ENCODE results near the gene ZNF138.
"Not testable (repeated sequence)": the region's sequence is repeated elsewhere in the genome, so short reads cannot be mapped to it uniquely, and the experiment has no call there.

Gene ZNF138

GRCh38 chr7:64793106-64793755, 997 bp upstream of the ZNF138 start:
- H3K4me3 ChIP-seq (replicated peaks; ENCODE audit: low read depth, low read length), result no peak overlapping the region

DNA sequence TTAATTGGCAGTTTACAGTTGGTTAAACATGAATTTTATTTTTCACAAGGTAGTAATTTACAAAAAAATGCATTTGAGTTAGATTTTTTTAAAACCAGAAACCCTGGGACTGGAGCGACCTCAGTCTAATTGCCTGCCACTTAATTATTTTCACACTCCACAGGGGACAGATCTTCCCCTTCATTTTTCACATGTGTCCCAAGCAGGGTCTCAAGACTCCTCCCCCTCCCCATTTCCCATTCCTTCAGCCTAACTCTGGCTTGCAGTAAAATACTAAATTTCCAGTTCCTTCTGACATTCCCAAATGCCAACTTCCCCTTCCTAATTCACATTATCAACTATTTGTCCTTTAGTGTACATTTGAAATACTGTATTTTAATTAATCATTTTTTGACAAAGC, 948 bp downstream of the ZNF138 start:
- H3K36me3 ChIP-seq (ENCODE audit: control insufficient read depth, insufficient read depth, low read length), result peaks cover 1% of the 10 kb centered on the region; the same call in 1 of the 2 replicates
- H3K4me3 ChIP-seq (replicated peaks; ENCODE audit: low read depth, low read length), result peak overlapping the region; percentile 89
- DNase-seq (ENCODE audit: extremely low read depth, insufficient read length), result no peak
- no peaks in the 10 kb centered on the region for H3K27me3 ChIP-seq (replicated peaks; ENCODE audit: control insufficient read depth, insufficient read depth, low read length)
- TF ChIP-seq CTCF (IDR thresholded peaks at IDR 0.05; ENCODE audit: insufficient read depth, low read length, poor library complexity, severe bottlenecking), result no peak

More at GRCh38 chr7:64793106-64793755, 997 bp upstream of the ZNF138 start:
- Histone ChIP-seq H3K27me3 (replicated peaks; ENCODE audit: control insufficient read depth, insufficient read depth, low read length) (no peaks in the 10 kb centered on the region), H3K36me3 (ENCODE audit: control insufficient read depth, insufficient read depth, low read length) (no peaks in the 10 kb centered on the region)
- DNase-seq (ENCODE audit: extremely low read depth, insufficient read length), result no peak
- no peak for TF ChIP-seq CTCF (IDR thresholded peaks at IDR 0.05; ENCODE audit: insufficient read depth, low read length, poor library complexity, severe bottlenecking)

GRCh38 chr7:64799169-64799568, 4.9 kb downstream of the ZNF138 start:
- not testable (repeated sequence) for H3K36me3 ChIP-seq (ENCODE audit: control insufficient read depth, insufficient read depth, low read length)

DNA sequence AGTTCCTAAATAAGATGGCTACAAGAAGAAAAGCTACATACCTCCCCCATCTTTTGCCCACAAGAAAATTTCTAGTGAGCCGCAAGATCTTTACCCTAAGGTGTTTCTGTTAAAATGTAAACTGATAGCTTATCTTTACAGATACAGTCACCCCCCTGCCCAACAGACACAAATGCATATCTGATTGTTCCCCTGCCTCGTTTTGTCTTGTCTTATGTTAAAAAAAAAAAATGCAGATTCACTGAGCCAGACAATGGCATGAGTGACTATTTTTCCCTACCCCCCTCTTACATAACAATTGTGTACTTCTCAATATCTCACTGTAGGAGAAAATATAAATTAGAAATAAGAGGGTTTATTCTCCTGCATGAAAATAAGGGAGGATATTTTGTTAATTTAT, 8.5 kb downstream of the ZNF138 start:
- no peak overlapping the region for H3K4me3 ChIP-seq (replicated peaks; ENCODE audit: low read depth, low read length)
- TF ChIP-seq CTCF (IDR thresholded peaks at IDR 0.05; ENCODE audit: insufficient read depth, low read length, poor library complexity, severe bottlenecking), result no peak
- no peaks in the 10 kb centered on the region for H3K27me3 ChIP-seq (replicated peaks; ENCODE audit: control insufficient read depth, insufficient read depth, low read length)
- H3K36me3 ChIP-seq (ENCODE audit: control insufficient read depth, insufficient read depth, low read length), result peaks cover 6% of the 10 kb centered on the region
- no peak for DNase-seq (ENCODE audit: extremely low read depth, insufficient read length)

More at GRCh38 chr7:64799169-64799568, 4.9 kb downstream of the ZNF138 start:
- not testable (repeated sequence) for H3K4me3 ChIP-seq (replicated peaks; ENCODE audit: low read depth, low read length); H3K27me3 ChIP-seq (replicated peaks; ENCODE audit: control insufficient read depth, insufficient read depth, low read length); DNase-seq (ENCODE audit: extremely low read depth, insufficient read length)

- Histone ChIP-seq H3K27me3 (replicated peaks; ENCODE audit: control insufficient read depth, insufficient read depth, low read length) (no peaks in the 10 kb centered on the region), H3K36me3 (ENCODE audit: control insufficient read depth, insufficient read depth, low read length) (peaks cover 4% of the 10 kb centered on the region), H3K4me3 (replicated peaks; ENCODE audit: low read depth, low read length) (no peak overlapping the region)
- no peak for TF ChIP-seq CTCF (IDR thresholded peaks at IDR 0.05; ENCODE audit: insufficient read depth, low read length, poor library complexity, severe bottlenecking)
- no peak for DNase-seq (ENCODE audit: extremely low read depth, insufficient read length)
Observed at GRCh38 chr7:64807731-64808365, 13.6 kb downstream of the ZNF138 start.

DNA sequence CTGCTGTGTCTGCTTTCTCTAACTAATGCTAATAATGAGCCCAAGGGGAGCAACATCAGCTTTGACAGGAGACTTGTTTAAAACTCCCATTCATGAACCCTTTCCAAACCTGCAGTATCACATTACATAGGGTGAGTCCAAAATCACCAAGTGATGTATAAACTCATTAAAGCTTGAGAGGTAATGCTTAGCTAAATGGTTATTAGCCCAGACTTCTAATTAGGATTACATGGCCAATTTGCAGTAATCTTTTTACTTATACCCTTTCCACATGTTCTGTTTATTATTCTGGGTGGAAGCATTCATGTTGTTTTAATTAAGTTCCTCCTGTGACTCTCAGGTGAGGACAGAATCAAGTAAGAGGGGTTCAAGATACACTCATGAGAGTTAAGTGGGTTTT, 17.5 kb downstream of the ZNF138 start:
- no peak overlapping the region for H3K4me3 ChIP-seq (replicated peaks; ENCODE audit: low read depth, low read length)
- DNase-seq (ENCODE audit: extremely low read depth, insufficient read length), result no peak
- no peak for TF ChIP-seq CTCF (IDR thresholded peaks at IDR 0.05; ENCODE audit: insufficient read depth, low read length, poor library complexity, severe bottlenecking)
- H3K27me3 ChIP-seq (replicated peaks; ENCODE audit: control insufficient read depth, insufficient read depth, low read length), result no peaks in the 10 kb centered on the region
- 0 out of 2 replicates have a peak, but pooled peaks cover 2% of the 10 kb centered on the region for H3K36me3 ChIP-seq (ENCODE audit: control insufficient read depth, insufficient read depth, low read length)
